HepG2 (cell line): ENCODE measurements around the gene BRMS1. TPM values are rescaled to one million over a fixed set of nuclear protein-coding genes. Genes with fewer than 3 reads are reported as not detected.

Experiments used
- CHD4 ChIP-seq: fragments of 200-600 bp; sonication (generic); IDR thresholded peaks from 2 replicates; pipeline ENCODE4 v1.7.0; 2017; ENCODE audit warnings: mild to moderate bottlenecking, low read length, borderline replicate concordance
- DBP ChIP-seq: sonication (generic); formaldehyde crosslinking; IDR thresholded peaks from 2 replicates; pipeline ENCODE4 v1.4.0; 2020; ENCODE audit warnings: missing genetic modification reagents; ENCODE audit errors: not compliant biosample characterization
- ESRRA ChIP-seq: sonication (generic); formaldehyde crosslinking; IDR thresholded peaks from 2 replicates; pipeline ENCODE4 v1.5.1; 2020; ENCODE audit warnings: mild to moderate bottlenecking, low read depth, missing genetic modification reagents
- HHEX ChIP-seq: IDR thresholded peaks from 2 replicates; pipeline ENCODE4 v1.6.1; 2016; ENCODE audit warnings: control low read depth
- HIC2 ChIP-seq: sonication (generic); formaldehyde crosslinking; IDR thresholded peaks from 2 replicates; pipeline ENCODE4 v1.9.0; 2022; ENCODE audit warnings: low read depth, missing genetic modification reagents
- HOXA5 ChIP-seq: sonication (generic); formaldehyde crosslinking; IDR thresholded peaks from 2 replicates; pipeline ENCODE4 v1.4.0; 2020; ENCODE audit warnings: missing genetic modification reagents
- IKZF1 ChIP-seq: fragments of 450-650 bp; IDR thresholded peaks from 2 replicates; pipeline ENCODE4 v1.7.1; 2016
- KLF11 ChIP-seq: IDR thresholded peaks from 2 replicates; pipeline ENCODE4 v1.6.1; 2016; ENCODE audit warnings: missing compliant biosample characterization
- MYC ChIP-seq: sonication (generic); formaldehyde crosslinking; IDR thresholded peaks from 2 replicates; pipeline ENCODE4 v1.9.0; 2021; ENCODE audit warnings: missing genetic modification reagents, borderline replicate concordance
- POLR2AphosphoS5 ChIP-seq: IDR thresholded peaks from 2 replicates; pipeline ENCODE4 v1.6.1; 2012; ENCODE audit warnings: low read depth, low read length
- RELA ChIP-seq: sonication (generic); formaldehyde crosslinking; IDR thresholded peaks from 2 replicates; pipeline ENCODE4 v1.4.0; 2020; ENCODE audit warnings: missing genetic modification reagents
- SMC3 ChIP-seq: IDR thresholded peaks from 2 replicates; pipeline ENCODE4 v1.6.1; 2011; ENCODE audit warnings: low read length, improper control_type of control experiment
- THAP11 ChIP-seq: IDR thresholded peaks from 2 replicates; pipeline ENCODE4 v1.6.1; 2016; ENCODE audit warnings: missing biosample characterization, missing genetic modification reagents
- U2AF2 ChIP-seq: fragments of 200-400 bp; formaldehyde crosslinking; IDR thresholded peaks from 2 replicates; pipeline ENCODE4 v1.6.1; 2017; ENCODE audit warnings: low read depth, mild to moderate bottlenecking, low read length
- UBTF ChIP-seq: sonication (generic); formaldehyde crosslinking; IDR thresholded peaks from 2 replicates; pipeline ENCODE4 v1.4.0; 2020; ENCODE audit warnings: mild to moderate bottlenecking, missing genetic modification reagents
- ZBTB43 ChIP-seq: sonication (generic); formaldehyde crosslinking; conservative IDR thresholded peaks from 2 replicates; pipeline ENCODE4 v1.4.0; 2020; ENCODE audit warnings: missing genetic modification reagents
- ZNF264 ChIP-seq: sonication (generic); formaldehyde crosslinking; IDR thresholded peaks from 2 replicates; pipeline ENCODE4 v1.4.0; 2020; ENCODE audit warnings: missing genetic modification reagents
- ZNF280B ChIP-seq: sonication (generic); formaldehyde crosslinking; IDR thresholded peaks from 2 replicates; pipeline ENCODE4 v1.5.0; 2020; ENCODE audit warnings: missing genetic modification reagents, mild to moderate bottlenecking, borderline replicate concordance
- ZNF720 ChIP-seq: sonication (generic); formaldehyde crosslinking; IDR thresholded peaks from 2 replicates; pipeline ENCODE4 v1.4.0; 2020; ENCODE audit warnings: missing genetic modification reagents
- ZNF816 ChIP-seq: sonication (generic); formaldehyde crosslinking; IDR thresholded peaks from 2 replicates; pipeline ENCODE4 v1.8.0; 2022; ENCODE audit warnings: missing genetic modification reagents, mild to moderate bottlenecking, borderline replicate concordance
- ZSCAN21 ChIP-seq: sonication (generic); formaldehyde crosslinking; IDR thresholded peaks from 2 replicates; pipeline ENCODE4 v1.8.0; 2022; ENCODE audit warnings: mild to moderate bottlenecking, missing genetic modification reagents, moderate library complexity, borderline replicate concordance
- ZSCAN29 ChIP-seq: sonication (generic); formaldehyde crosslinking; conservative IDR thresholded peaks from 2 replicates; pipeline ENCODE4 v1.4.0; 2020; ENCODE audit warnings: mild to moderate bottlenecking, missing genetic modification reagents
- polyA plus RNA-seq, 8 experiments: library from polyadenylated mRNA; depleted of rRNA in 3 of 8; stranded (reverse) in 7 of 8; unstranded in 1 of 8; fragments of >200 nt; fragmentation: Illumina TruSeq in 4 of 8; extraction: Trizol in 4 of 8; gene quantifications; 2 replicates each; pipeline versions ENCODE4 v1.2.1 to v1.2.3, GENCODE V29; 2011 to 2016; ENCODE audit warnings: low read depth in 4 of 8, missing spikeins in 1 of 8, mixed read lengths in 1 of 8; ENCODE audit not compliant: insufficient read depth in 1 of 8
- total RNA-seq, 5 experiments: library from RNA; depleted of rRNA; stranded (reverse); fragments of >200 nt; fragmentation: Illumina TruSeq; extraction: Trizol; gene quantifications; 2 replicates each; pipeline ENCODE4 v1.2.3, GENCODE V29; 2016; ENCODE audit warnings: low read depth in 1 of 5

BRMS1 gene
- total and polyA plus RNA-seq, 2 of the 13 experiments (the other 11 are each of a cell fraction or from before 2014, with no cell fraction given) = 15.8 to 55.7 TPM

GRCh38 chr11:66365711-66366619 is 21.1 kb upstream of the BRMS1 start (continued):
- no peak for TF ChIP-seq HOXA5 (CRISPR knock-in tag)
- TF ChIP-seq KLF11 (CRISPR knock-in tag) = no peak
- TF ChIP-seq RELA (CRISPR knock-in tag) = no peak
- 0 out of 2 replicates have a peak, but pooled peaks have one; percentile 38 for TF ChIP-seq ESRRA (CRISPR knock-in tag)
- no peak for TF ChIP-seq ZSCAN29
- no peak for TF ChIP-seq ZNF264
- no peak for TF ChIP-seq ZBTB43 (CRISPR knock-in tag)
- 0 out of 2 replicates have a peak, but pooled peaks have one; percentile 23 for TF ChIP-seq UBTF
- no peak for TF ChIP-seq U2AF2
- TF ChIP-seq ZNF816 = no peak
- TF ChIP-seq ZNF720 = no peak
- TF ChIP-seq ZNF280B (CRISPR knock-in tag) = no peak
- TF ChIP-seq HIC2 (CRISPR knock-in tag) = no peak
- TF ChIP-seq ZSCAN21 (CRISPR knock-in tag) = no peak
- TF ChIP-seq MYC = no peak
- no peak for TF ChIP-seq HHEX (CRISPR knock-in tag)
- no peak for TF ChIP-seq DBP
- no peak for TF ChIP-seq SMC3
- TF ChIP-seq IKZF1 = no peak
- no peak for TF ChIP-seq THAP11 (CRISPR knock-in tag)
- peak; percentile 33 for TF ChIP-seq POLR2AphosphoS5
- TF ChIP-seq CHD4 = no peak
